BLaER1 (cell line): Measurements from ENCODE around the gene ARVCF.
"Not testable (repeated sequence)": the region's sequence is repeated elsewhere in the genome, so short reads cannot be mapped to it uniquely, and the experiment has no call there.

ENCODE experiments used
- H3K27ac ChIP-seq: shearing (Covaris generic); formaldehyde crosslinking; 2 replicates; pipeline ENCODE4 v1.8.1; 2022
- H3K27me3 ChIP-seq: shearing (Covaris generic); formaldehyde crosslinking; 2 replicates; pipeline ENCODE4 v1.8.1; 2022
- H3K36me3 ChIP-seq: shearing (Covaris generic); formaldehyde crosslinking; 2 replicates; pipeline ENCODE4 v1.8.1; 2022
- H3K4me1 ChIP-seq: shearing (Covaris generic); formaldehyde crosslinking; 2 replicates; pipeline ENCODE4 v1.8.1; 2022
- H3K4me2 ChIP-seq: shearing (Covaris generic); formaldehyde crosslinking; 2 replicates; pipeline ENCODE4 v1.8.1; 2022
- H3K4me3 ChIP-seq: shearing (Covaris generic); formaldehyde crosslinking; 2 replicates; pipeline ENCODE4 v1.8.1; 2022
- H3K9ac ChIP-seq: shearing (Covaris generic); formaldehyde crosslinking; 2 replicates; pipeline ENCODE4 v1.8.1; 2022
- H3K9me3 ChIP-seq: shearing (Covaris generic); formaldehyde crosslinking; 2 replicates; pipeline ENCODE4 v1.8.1; 2022
- H4K20me1 ChIP-seq: shearing (Covaris generic); formaldehyde crosslinking; 2 replicates; pipeline ENCODE4 v1.8.1; 2022
- Cebpa-rat ChIP-seq: shearing (Covaris generic); IDR thresholded peaks from 2 replicates; pipeline ENCODE4 v1.8.1; 2022

The ARVCF gene

GRCh38 chr22:19933341-19934241 is 83.0 kb downstream of the ARVCF start:
- no peak overlapping the region for H3K9ac ChIP-seq
- H3K4me2 ChIP-seq: no peak overlapping the region
- H3K9me3 ChIP-seq: peaks cover 40% of the 10 kb centered on the region
- no peaks in the 10 kb centered on the region for H4K20me1 ChIP-seq
- H3K27me3 ChIP-seq: no peaks in the 10 kb centered on the region; the same call in 1 of the 2 replicates
- no peak overlapping the region for H3K4me3 ChIP-seq
- H3K4me1 ChIP-seq: peaks cover 11% of the 10 kb centered on the region; the same call in 1 of the 2 replicates
- H3K36me3 ChIP-seq: peaks cover 49% of the 10 kb centered on the region
- H3K27ac ChIP-seq: no peak overlapping the region
- no peak for TF ChIP-seq Cebpa-rat

- no peak for TF ChIP-seq Cebpa-rat
- Histone ChIP-seq H3K27me3 (no peaks in the 10 kb centered on the region; the same call in 1 of the 2 replicates), H3K4me2 (no peak overlapping the region; the same call in 1 of the 2 replicates), H4K20me1 (no peaks in the 10 kb centered on the region), H3K4me1 (peaks cover 11% of the 10 kb centered on the region; the same call in 1 of the 2 replicates), H3K36me3 (peaks cover 39% of the 10 kb centered on the region), H3K4me3 (no peak overlapping the region), H3K27ac (no peak overlapping the region), H3K9ac (no peak overlapping the region), H3K9me3 (peaks cover 31% of the 10 kb centered on the region)
Observed at GRCh38 chr22:19932367-19933206, 84.0 kb downstream of the ARVCF start.

- H3K36me3 ChIP-seq: peaks cover 31% of the 10 kb centered on the region
- H3K4me1 ChIP-seq: peaks cover 11% of the 10 kb centered on the region; the same call in 1 of the 2 replicates
- no peaks in the 10 kb centered on the region; the same call in 1 of the 2 replicates for H3K27me3 ChIP-seq
- no peak overlapping the region for H3K9ac ChIP-seq
- no peak overlapping the region for H3K4me3 ChIP-seq
- H3K4me2 ChIP-seq: no peak overlapping the region
- H3K27ac ChIP-seq: no peak overlapping the region
- peaks cover 21% of the 10 kb centered on the region for H3K9me3 ChIP-seq
- no peak for TF ChIP-seq Cebpa-rat
- H4K20me1 ChIP-seq: no peaks in the 10 kb centered on the region
Observed at GRCh38 chr22:19931514-19931913, 85.1 kb downstream of the ARVCF start.

- Histone ChIP-seq H3K4me3 (no peak overlapping the region), H3K9me3 (peaks cover 14% of the 10 kb centered on the region), H3K9ac (no peak overlapping the region), H3K4me2 (no peak overlapping the region), H3K36me3 (peaks cover 26% of the 10 kb centered on the region), H4K20me1 (no peaks in the 10 kb centered on the region), H3K27me3 (no peaks in the 10 kb centered on the region; the same call in 1 of the 2 replicates), H3K27ac (no peak overlapping the region), H3K4me1 (peaks cover 11% of the 10 kb centered on the region; the same call in 1 of the 2 replicates)
- no peak for TF ChIP-seq Cebpa-rat
Observed at GRCh38 chr22:19930551-19931486, 85.8 kb downstream of the ARVCF start.

GRCh38 chr22:19929586-19930550 is 86.8 kb downstream of the ARVCF start:
- no peak for TF ChIP-seq Cebpa-rat
- H3K4me2 ChIP-seq: no peak overlapping the region
- H3K9ac ChIP-seq: no peak overlapping the region
- H3K36me3 ChIP-seq: peaks cover 17% of the 10 kb centered on the region
- no peak overlapping the region for H3K4me3 ChIP-seq
- no peak overlapping the region for H3K27ac ChIP-seq
- peaks cover 4% of the 10 kb centered on the region for H3K9me3 ChIP-seq
- H4K20me1 ChIP-seq: no peaks in the 10 kb centered on the region
- peaks cover 11% of the 10 kb centered on the region; the same call in 1 of the 2 replicates for H3K4me1 ChIP-seq
- H3K27me3 ChIP-seq: no peaks in the 10 kb centered on the region; the same call in 1 of the 2 replicates

- H3K9me3 ChIP-seq: no peaks in the 10 kb centered on the region
- H4K20me1 ChIP-seq: no peaks in the 10 kb centered on the region
- no peak overlapping the region for H3K9ac ChIP-seq
- TF ChIP-seq Cebpa-rat: no peak
- H3K4me1 ChIP-seq: peaks cover 10% of the 10 kb centered on the region; the same call in 1 of the 2 replicates
- H3K27me3 ChIP-seq: no peaks in the 10 kb centered on the region; the same call in 1 of the 2 replicates
- H3K36me3 ChIP-seq: peaks cover 22% of the 10 kb centered on the region; the same call in 1 of the 2 replicates
- no peak overlapping the region for H3K4me3 ChIP-seq
- H3K27ac ChIP-seq: no peak overlapping the region
- H3K4me2 ChIP-seq: no peak overlapping the region
Observed at GRCh38 chr22:19928207-19928606, 88.4 kb downstream of the ARVCF start.

GRCh38 chr22:19927696-19928095 is 88.9 kb downstream of the ARVCF start:
- Histone ChIP-seq H3K9me3 (no peaks in the 10 kb centered on the region), H4K20me1 (no peaks in the 10 kb centered on the region), H3K36me3 (peaks cover 22% of the 10 kb centered on the region; the same call in 1 of the 2 replicates), H3K9ac (no peak overlapping the region), H3K27ac (no peak overlapping the region), H3K27me3 (no peaks in the 10 kb centered on the region; the same call in 1 of the 2 replicates), H3K4me1 (peaks cover 5% of the 10 kb centered on the region; the same call in 1 of the 2 replicates), H3K4me3 (no peak overlapping the region), H3K4me2 (no peak overlapping the region)
- TF ChIP-seq Cebpa-rat: no peak

- not testable (repeated sequence) for H3K27ac ChIP-seq, H3K9ac ChIP-seq, H3K4me1 ChIP-seq, H3K27me3 ChIP-seq, H4K20me1 ChIP-seq, H3K9me3 ChIP-seq, H3K4me3 ChIP-seq, H3K4me2 ChIP-seq
- H3K36me3 ChIP-seq: peaks cover 18% of the 10 kb centered on the region; the same call in 1 of the 2 replicates
Observed at GRCh38 chr22:19926028-19926427, 90.6 kb downstream of the ARVCF start.
